Fibroblast of mammary gland (primary cell): Measurements from ENCODE around the gene RGL3.

Experiments
- DNase-seq: peaks from one replicate; pipeline ENCODE4 v3.0.0-alpha.2; 2010; ENCODE audit warnings: low read depth
- H3K4me3 ChIP-seq: 2 replicates; pipeline ENCODE4 v1.5.1; 2011; ENCODE audit warnings: low read depth, mild to moderate bottlenecking, low read length, moderate library complexity; ENCODE audit not compliant: control insufficient read depth
- CTCF ChIP-seq: conservative IDR thresholded peaks from 2 replicates; pipeline ENCODE4 v1.5.1; 2011; ENCODE audit warnings: low read depth, low read length, inconsistent platforms; ENCODE audit not compliant: control insufficient read depth, insufficient read depth

RGL3 gene

GRCh38 chr19:11349171-11349570 is 69.9 kb downstream of the RGL3 start:
- TF ChIP-seq CTCF: no peak
- DNase-seq: no peak
- H3K4me3 ChIP-seq: no peak overlapping the region

GRCh38 chr19:11347546-11348039 is 71.5 kb downstream of the RGL3 start:
- no peak for TF ChIP-seq CTCF
- no peak overlapping the region for H3K4me3 ChIP-seq
- no peak for DNase-seq

GRCh38 chr19:11346104-11346940 is 72.8 kb downstream of the RGL3 start, which contains the start of the genes CCDC159 and TMEM205:
Gene CCDC159 (plus strand): TSS chr19:11346519. CDS start chr19:11346607, 88 bp downstream.
Gene TMEM205 (minus strand): TSS chr19:11346268. CDS start chr19:11345619, 649 bp downstream.
- peak within 1 kb of the TSS; percentile 82 for H3K4me3 ChIP-seq
- DNase-seq: peak; percentile 99
- no peak for TF ChIP-seq CTCF

GRCh38 chr19:11345122-11345803 is 73.9 kb downstream of the RGL3 start:
- TF ChIP-seq CTCF: no peak

More at GRCh38 chr19:11345122-11345803, 73.9 kb downstream of the RGL3 start:
- no peak for DNase-seq
- peak overlapping the region; percentile 82 for H3K4me3 ChIP-seq
